GM10266 (cell line): ENCODE results near the gene MKRN3.
"Not testable (repeated sequence)": the region's sequence is repeated elsewhere in the genome, so short reads cannot be mapped to it uniquely, and the experiment has no call there.

Source experiments
- DNase-seq: peaks from one replicate; pipeline ENCODE4 v3.0.0; 2012; ENCODE audit errors: extremely low spot score
- TF ChIP-seq, protein P1 (sequence below): IDR thresholded peaks from 2 replicates; pipeline ENCODE4 v1.5.1; 2012; ENCODE audit warnings: mild to moderate bottlenecking, low read depth; ENCODE audit not compliant: control insufficient read depth, insufficient read depth; ENCODE audit errors: missing control alignments

The MKRN3 gene

DNA sequence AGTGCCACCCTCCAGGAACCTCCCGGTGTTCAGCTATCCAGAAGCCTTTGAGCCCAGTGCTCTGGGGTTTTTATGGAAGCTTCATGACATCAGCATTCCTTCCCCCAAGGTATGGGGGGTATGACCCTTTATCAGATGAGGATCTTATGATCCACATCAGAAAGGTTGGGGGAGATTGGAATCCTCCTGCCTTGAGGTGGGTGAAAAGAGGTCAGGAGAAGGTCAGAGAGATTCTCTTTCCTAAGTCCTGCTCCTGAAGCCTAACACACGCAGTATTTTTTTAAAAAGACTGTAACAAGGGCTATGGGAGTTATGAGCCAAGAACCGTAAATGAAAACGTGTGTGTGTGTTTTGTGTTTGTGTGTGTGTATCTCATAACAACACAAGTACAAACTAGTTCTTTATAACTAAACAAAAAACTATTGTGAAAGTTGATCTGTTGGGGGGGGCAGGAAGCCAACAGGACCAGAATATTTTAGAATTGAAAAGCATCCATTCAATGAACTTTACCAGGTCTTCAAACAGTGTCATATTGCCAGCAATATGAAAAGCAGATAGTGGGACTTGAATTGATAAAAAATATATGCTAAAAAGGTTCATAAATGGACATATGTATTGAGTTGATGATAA, 13.2 kb downstream of the MKRN3 start:
- DNase-seq, result no peak
- TF ChIP-seq, protein P1, sequence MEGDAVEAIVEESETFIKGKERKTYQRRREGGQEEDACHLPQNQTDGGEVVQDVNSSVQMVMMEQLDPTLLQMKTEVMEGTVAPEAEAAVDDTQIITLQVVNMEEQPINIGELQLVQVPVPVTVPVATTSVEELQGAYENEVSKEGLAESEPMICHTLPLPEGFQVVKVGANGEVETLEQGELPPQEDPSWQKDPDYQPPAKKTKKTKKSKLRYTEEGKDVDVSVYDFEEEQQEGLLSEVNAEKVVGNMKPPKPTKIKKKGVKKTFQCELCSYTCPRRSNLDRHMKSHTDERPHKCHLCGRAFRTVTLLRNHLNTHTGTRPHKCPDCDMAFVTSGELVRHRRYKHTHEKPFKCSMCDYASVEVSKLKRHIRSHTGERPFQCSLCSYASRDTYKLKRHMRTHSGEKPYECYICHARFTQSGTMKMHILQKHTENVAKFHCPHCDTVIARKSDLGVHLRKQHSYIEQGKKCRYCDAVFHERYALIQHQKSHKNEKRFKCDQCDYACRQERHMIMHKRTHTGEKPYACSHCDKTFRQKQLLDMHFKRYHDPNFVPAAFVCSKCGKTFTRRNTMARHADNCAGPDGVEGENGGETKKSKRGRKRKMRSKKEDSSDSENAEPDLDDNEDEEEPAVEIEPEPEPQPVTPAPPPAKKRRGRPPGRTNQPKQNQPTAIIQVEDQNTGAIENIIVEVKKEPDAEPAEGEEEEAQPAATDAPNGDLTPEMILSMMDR, result no peak

DNA sequence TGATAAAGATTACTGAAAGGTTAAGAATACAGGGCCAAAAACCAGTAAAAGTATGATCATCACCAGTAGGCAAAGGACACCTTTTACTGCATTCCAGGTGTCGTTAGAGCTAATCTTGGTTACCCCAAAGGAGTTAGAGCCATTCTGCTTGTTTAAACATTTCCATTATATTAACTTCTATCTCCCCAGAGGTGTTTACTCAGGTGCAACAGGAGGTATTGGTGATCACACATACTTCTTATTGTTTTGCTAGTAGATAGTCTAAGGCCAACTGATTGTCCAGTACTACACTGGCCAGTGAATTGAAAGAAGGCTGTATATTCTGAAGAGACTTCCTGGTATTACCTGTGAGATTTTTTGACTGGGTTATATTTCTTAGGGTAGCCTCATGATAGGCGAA, 22.8 kb downstream of the MKRN3 start:
- TF ChIP-seq, protein P1, result no peak
- no peak for DNase-seq

DNA sequence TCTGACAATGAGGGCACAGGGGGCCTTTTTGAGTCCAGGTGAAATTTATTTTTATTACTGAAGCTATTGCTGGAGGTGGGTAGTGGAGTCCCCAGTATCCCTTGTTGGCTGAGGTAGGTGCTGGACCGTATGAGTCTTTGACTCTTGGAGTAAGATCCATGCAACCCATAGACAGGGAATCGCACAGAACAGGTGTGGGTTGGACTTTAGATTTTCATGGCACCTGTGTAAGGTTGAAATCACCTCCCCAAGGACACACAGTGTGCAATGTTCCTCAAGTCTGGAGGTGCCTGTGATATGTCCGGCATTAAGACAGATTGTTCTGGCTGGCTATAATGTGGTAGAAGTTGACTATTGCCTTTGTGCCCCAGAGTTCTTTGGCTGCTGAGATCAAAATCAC, 23.5 kb downstream of the MKRN3 start:
- DNase-seq, result no peak
- TF ChIP-seq, protein P1, result no peak

DNA sequence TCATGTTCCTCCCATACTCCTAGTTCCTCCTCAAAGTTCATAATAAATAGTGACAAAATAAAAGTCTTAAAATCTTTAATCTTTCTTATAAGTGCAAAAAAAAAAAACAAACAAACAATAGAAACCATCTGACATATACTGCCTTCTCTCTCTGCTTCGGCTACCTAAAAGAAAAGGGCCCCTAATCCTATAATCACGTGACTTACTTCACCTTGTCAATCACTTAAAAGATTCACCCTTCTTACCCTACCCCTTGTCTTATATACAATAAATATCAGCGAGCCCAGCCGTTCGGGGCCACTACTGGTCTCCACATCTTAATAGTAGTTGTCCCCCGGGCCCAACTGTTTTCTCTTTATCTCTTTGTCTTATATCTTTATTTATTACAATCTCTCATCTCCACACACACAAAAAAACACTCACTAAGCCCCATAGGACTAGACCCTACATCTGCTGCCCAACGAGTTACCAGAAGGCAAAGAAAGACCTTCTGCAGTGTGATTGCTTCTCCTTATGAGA, 28.8 kb downstream of the MKRN3 start:
- TF ChIP-seq, protein P1, result no peak

DNA sequence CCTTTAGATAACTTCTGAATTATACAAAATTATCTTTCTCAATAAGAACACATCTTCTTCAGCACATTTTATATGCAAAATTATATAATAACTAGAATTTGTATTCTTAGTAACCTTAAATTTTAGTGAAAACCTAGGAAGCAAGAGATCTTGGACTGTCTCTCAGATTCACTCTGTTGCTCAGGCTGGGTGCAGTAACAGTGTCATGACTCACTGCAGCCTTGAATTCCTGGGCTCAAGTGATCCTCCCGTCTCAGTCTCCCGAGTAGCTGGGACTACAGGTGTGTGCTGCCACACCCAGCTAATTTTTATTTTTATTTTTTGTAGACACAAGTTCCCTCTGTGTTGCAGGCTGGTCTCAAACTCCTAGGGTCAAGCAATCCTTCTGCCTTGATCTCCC, 29.9 kb downstream of the MKRN3 start:
- TF ChIP-seq, protein P1, result no peak
- DNase-seq, result no peak

More for the DNA sequence above, 28.8 kb downstream of the MKRN3 start:
- DNase-seq, result no peak

DNA sequence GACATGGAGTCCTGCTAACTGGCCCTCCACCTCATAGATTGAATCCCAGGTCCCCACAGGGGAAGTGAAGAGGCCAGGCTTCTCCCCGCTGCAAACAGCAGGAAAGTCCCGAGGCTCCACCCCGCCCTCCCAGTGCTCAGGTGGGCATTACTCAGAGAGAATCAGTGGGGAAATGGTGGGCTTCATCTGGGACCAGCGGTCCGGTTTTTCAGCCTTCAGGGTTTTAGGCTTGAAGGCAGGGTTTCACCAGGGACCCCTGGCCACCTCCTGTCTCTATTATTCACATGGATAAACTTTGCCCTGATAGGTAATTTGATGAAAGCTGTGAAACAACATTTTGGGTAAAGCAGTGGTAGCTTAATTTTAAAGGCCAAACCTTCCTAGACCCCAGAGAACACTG, 31.3 kb downstream of the MKRN3 start:
- TF ChIP-seq, protein P1, result no peak

DNA sequence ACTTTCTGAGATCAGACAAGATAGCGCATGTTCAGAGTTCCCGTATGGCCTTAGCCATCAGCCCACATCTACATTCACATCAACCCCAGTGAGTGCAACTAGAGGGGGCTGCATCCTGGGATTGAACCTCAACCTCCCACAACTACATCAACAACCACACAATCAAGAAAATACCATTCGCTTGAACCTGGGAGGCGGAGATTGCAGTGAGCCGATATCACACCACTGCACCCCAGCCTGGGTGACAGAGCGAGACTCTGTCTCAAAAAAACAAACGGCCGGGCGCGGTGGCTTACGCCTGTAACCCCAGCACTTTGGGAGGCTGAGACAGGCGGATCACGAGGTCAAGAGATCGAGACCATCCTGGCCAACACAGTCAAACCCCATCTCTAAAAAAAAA, 31.8 kb downstream of the MKRN3 start:
- not testable (repeated sequence) for DNase-seq

More for the DNA sequence above, 31.3 kb downstream of the MKRN3 start:
- no peak for DNase-seq

DNA sequence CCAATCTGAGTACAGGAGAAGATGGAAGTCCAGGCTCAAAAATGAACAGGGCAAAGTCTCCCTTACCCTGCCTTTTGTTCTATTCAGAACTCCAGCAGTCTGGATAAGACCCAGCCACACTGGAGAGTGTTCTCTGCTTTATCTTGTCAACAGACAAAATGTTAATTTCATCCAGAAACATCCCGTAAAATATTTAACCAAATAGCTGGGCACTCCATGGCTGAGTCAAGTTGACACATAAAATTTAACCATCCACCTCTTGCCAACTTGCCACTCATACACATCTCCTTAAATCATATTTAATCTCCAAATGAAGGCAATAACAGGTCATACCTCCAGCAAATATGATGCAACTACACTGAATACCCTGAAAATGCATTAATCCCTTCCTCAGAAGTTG, 33.6 kb downstream of the MKRN3 start:
- no peak for DNase-seq
- TF ChIP-seq, protein P1, result no peak
